Activated CD4-positive, alpha-beta memory T cell treated with anti-CD3 and anti-CD28 coated beads, Interleukin-2, amount 10 ng/mL, durations not matched to agents 7 days and 5 days (primary cell): Measurements from ENCODE around the gene GCK. TPM values are rescaled to one million over a fixed set of nuclear protein-coding genes. Genes with fewer than 3 reads are reported as not detected.

Source experiments
- total RNA-seq, 2 experiments: library from RNA; stranded (reverse); gene quantifications; one replicate each; pipeline ENCODE4 v1.2.3, GENCODE V29; 2021

Gene GCK
- total RNA-seq, 2 experiments from 2014 or later: not detected

Other genes with a start within 250 kb of the GCK start
- not detected for gene SPDYE1, start 191.5 kb downstream of the GCK start, total RNA-seq
- gene DBNL, start 144.7 kb downstream of the GCK start, total RNA-seq: 100 to 1,000 TPM; 175 to 176 TPM
- gene PGAM2, start 123.9 kb downstream of the GCK start, total RNA-seq: under 1 TPM in 1 of 2 experiments, not detected in 1; 0.43 TPM
- gene POLM, start 106.9 kb downstream of the GCK start, total RNA-seq: 10 to 100 TPM; 29.4 to 30.7 TPM
- gene AEBP1, start 85.1 kb downstream of the GCK start, total RNA-seq: under 1 TPM; 0.30 to 0.38 TPM
- 10 to 100 TPM; 82.3 to 84.6 TPM for gene POLD2, start 65.9 kb downstream of the GCK start, total RNA-seq
- not detected for gene MYL7, start 48.1 kb downstream of the GCK start, total RNA-seq
- 10 to 100 TPM; 59.1 to 60.9 TPM for gene YKT6, start 11.5 kb upstream of the GCK start, total RNA-seq
- gene CAMK2B, start 136.2 kb upstream of the GCK start, total RNA-seq: under 1 TPM in 1 of 2 experiments, not detected in 1; 0.10 TPM